Cerebellar cortex (tissue), 1 donor: ENCODE measurements around the gene HNRNPCL1.
"Not testable (repeated sequence)": the region's sequence is repeated elsewhere in the genome, so short reads cannot be mapped to it uniquely, and the experiment has no call there.

Source experiments
- DNase-seq: peaks from one replicate; pipeline ENCODE4 v3.0.0-alpha.2; 2015; ENCODE audit warnings: low spot score

HNRNPCL1 gene

GRCh38 chr1:12848620-12849019, at the start of gene HNRNPCL1:
HNRNPCL1 (minus strand) TSS chr1:12848720; CDS start chr1:12848289, 431 bp downstream.
- not testable (repeated sequence) for DNase-seq

DNA sequence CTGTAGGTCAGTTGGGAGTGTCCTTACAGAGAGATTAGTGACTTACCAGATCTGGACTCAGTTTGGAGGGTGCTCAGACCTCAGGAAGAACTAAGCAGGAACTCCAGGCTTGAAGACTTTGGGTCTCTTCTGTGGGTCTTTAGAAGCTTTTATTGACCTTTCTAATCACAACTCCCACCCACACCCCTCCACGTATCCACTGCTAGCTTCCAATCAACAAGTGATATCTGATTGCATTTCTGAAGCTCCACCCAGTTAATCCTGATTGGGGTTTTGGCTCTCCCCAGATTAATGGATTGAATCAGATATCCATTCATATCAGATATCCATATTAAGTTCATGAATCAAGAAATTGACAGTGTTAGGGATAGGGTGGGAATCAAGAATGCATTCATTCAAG, 49.6 kb upstream of the HNRNPCL1 start, which contains the start of gene PRAMEF10:
Gene PRAMEF10 (minus strand): TSS at position 101 of the 400 bp plus-strand sequence. CDS start 2,423 bp downstream, outside the sequence.
- not testable (repeated sequence) for DNase-seq

DNA sequence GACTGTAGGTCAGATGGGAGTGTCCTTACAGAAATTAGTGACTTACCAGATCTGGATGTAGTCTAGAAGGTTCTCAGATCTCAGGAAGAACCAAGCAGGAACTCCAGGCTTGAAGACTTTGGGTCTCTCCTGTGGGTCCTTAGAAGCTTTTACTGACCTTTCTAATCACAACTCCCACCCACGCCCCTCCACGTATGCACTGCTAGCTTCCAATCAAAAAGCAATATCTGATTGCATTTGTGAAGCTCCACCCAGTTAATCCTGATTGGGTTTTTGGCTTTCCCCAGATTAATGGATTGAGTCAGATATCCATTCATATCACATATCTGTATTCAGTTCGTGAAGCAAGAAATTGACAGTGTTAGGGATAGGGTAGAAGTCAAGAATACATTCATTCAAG, 37.6 kb upstream of the HNRNPCL1 start, which contains the start of gene PRAMEF4:
Gene PRAMEF4 (minus strand): TSS at position 101 of the 400 bp plus-strand sequence. CDS start 2,807 bp downstream, outside the sequence.
- DNase-seq = not testable (repeated sequence)

- DNase-seq = not testable (repeated sequence)
Observed at GRCh38 chr1:12878453-12878852, 29.9 kb upstream of the HNRNPCL1 start.

GRCh38 chr1:12863131-12863880, 14.8 kb upstream of the HNRNPCL1 start:
- not testable (repeated sequence) for DNase-seq

- DNase-seq = not testable (repeated sequence)
Observed at GRCh38 chr1:12856786-12857185, 8.3 kb upstream of the HNRNPCL1 start, which contains the start of gene PRAMEF2. PRAMEF2 (plus strand) TSS chr1:12857086; CDS start chr1:12859010, 1,924 bp downstream.

GRCh38 chr1:12851779-12852178, 3.3 kb upstream of the HNRNPCL1 start:
- no peak for DNase-seq

GRCh38 chr1:12833251-12833650, 15.3 kb downstream of the HNRNPCL1 start:
- not testable (repeated sequence) for DNase-seq

GRCh38 chr1:12831310-12831709, 17.2 kb downstream of the HNRNPCL1 start, which contains the start of gene PRAMEF11:
PRAMEF11 (minus strand) TSS chr1:12831410; CDS start chr1:12828789, 2,621 bp downstream.
- not testable (repeated sequence) for DNase-seq

DNA sequence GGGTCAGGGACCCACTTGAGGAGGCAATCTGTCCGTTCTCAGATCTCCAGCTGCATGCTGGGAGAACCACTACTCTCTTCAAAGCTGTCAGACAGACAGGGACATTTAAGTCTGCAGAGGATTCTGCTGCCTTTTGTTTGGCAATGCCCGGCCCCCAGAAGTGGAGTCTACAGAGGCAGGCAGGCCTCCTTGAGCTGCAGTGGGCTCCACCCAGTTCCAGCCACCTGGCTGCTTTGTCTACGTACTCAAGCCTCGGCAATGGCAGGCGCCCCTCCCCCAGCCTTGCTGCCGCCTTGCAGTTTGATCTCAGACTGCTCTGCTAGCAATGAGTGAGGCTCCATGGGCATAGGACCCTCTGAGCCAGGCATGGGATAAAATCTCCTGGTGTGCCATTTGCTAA, 29.5 kb downstream of the HNRNPCL1 start:
- not testable (repeated sequence) for DNase-seq

GRCh38 chr1:12811409-12811784, 37.1 kb downstream of the HNRNPCL1 start:
- DNase-seq = no peak

DNA sequence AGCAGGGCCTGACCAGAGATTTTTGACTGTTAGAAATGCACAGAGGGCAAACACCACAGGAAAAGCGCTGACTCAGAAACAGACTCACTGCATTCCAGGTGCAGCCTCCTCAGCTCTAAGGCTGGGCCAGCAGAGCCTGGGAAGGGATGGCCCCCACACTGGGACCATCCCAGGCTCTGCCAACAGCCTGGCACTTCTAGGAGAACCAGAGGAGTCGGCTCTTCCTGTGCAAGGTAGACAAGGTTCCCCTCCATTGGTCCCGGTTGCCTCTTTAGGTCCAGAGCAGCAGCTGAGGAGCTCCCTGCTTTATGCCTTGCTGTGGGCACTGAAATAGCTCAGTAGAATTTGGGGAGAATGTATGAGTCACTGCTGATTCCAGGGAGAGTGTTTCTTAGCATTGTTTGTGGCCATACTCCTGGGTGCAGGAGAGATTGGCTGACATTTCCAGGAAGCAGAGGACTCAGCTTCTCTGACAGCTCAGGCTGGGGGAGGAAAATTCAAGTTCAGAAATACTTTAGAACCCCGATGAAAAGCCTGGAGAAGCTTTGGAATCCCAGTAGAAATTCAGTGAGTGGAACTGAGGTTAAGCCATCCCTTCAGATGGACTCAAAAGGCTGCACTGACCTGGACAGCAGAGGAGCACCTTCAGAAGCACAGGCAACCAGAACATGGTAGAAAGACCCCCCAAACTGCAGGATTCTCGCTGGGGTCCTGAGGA, 37.7 kb downstream of the HNRNPCL1 start:
- DNase-seq = no peak

DNA sequence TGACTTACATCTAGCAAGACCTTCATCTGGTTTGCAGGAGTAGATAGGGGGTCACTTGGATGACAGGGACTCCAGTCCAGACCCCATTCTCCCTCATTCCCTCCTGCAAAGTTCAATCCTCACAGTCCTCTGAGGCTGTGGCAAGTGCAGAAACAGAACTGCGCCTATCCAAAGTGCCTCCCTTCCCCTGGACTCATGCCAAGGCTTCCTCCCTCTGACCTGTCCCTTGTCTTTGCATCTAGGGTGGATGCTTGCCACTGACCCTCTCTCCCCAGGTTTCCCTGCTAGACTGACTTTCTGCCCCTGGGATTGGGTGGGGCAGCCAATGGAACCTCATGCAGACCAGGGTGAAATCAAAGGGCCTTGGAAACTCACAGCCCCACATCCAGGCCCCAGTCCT, 38.6 kb downstream of the HNRNPCL1 start:
- DNase-seq = no peak

GRCh38 chr1:12799730-12800129, 48.8 kb downstream of the HNRNPCL1 start:
- no peak for DNase-seq

- no peak for DNase-seq
Observed at GRCh38 chr1:12798911-12799310, 49.6 kb downstream of the HNRNPCL1 start.
